Left hindlimb (tissue), 1 donor: Measurements from ENCODE around the gene RUNX2.

Experiments
- DNase-seq: peaks from one replicate; pipeline ENCODE4 v3.0.0-alpha.2; 2018

The RUNX2 gene

GRCh38 chr6:45688180-45688579 lies 360.1 kb downstream of the RUNX2 start:
- DNase-seq: no peak

GRCh38 chr6:45689926-45690615 lies 361.9 kb downstream of the RUNX2 start:
- DNase-seq: no peak

GRCh38 chr6:45690846-45691245 lies 362.7 kb downstream of the RUNX2 start:
- no peak for DNase-seq

GRCh38 chr6:45691426-45691825 lies 363.3 kb downstream of the RUNX2 start:
- DNase-seq: no peak

- DNase-seq: no peak
These were observed 363.9 kb downstream of the RUNX2 start for GRCh38 chr6:45692021-45692420.

- DNase-seq: no peak
These were observed 368.6 kb downstream of the RUNX2 start for GRCh38 chr6:45696738-45697137.

- no peak for DNase-seq
These were observed 369.5 kb downstream of the RUNX2 start for GRCh38 chr6:45697605-45698004.

- no peak for DNase-seq
These were observed 369.9 kb downstream of the RUNX2 start for GRCh38 chr6:45698046-45698445.

GRCh38 chr6:45699663-45700062 lies 371.5 kb downstream of the RUNX2 start:
- no peak for DNase-seq

- no peak for DNase-seq
These were observed 375.0 kb downstream of the RUNX2 start for GRCh38 chr6:45702849-45703739.

GRCh38 chr6:45704056-45704800 lies 376.1 kb downstream of the RUNX2 start:
- no peak for DNase-seq

GRCh38 chr6:45705137-45705855 lies 377.2 kb downstream of the RUNX2 start:
- DNase-seq: no peak

- no peak for DNase-seq
These were observed 378.2 kb downstream of the RUNX2 start for GRCh38 chr6:45706319-45706718.

GRCh38 chr6:45707176-45707575 lies 379.0 kb downstream of the RUNX2 start:
- DNase-seq: no peak

GRCh38 chr6:45709781-45710220 lies 381.7 kb downstream of the RUNX2 start:
- DNase-seq: no peak

- no peak for DNase-seq
These were observed 382.2 kb downstream of the RUNX2 start for GRCh38 chr6:45710304-45710821.

GRCh38 chr6:45712076-45712475 lies 383.9 kb downstream of the RUNX2 start:
- no peak for DNase-seq

- no peak for DNase-seq
These were observed 384.7 kb downstream of the RUNX2 start for GRCh38 chr6:45712786-45713185.
